ENCODE measurements around the gene CHURC1. TPM values are rescaled to one million over a fixed set of nuclear protein-coding genes. Genes with fewer than 3 reads are reported as not detected.
"Not testable (repeated sequence)": the region's sequence is repeated elsewhere in the genome, so short reads cannot be mapped to it uniquely, and the experiment has no call there.

Gene CHURC1
- polyA plus RNA-seq, 1 donor from 2014 or later: 83.6 TPM

GRCh38 chr14:64880221-64881121 lies 33.8 kb upstream of the CHURC1 start:
- H3K4me1 Mint-ChIP-seq: peaks cover 0 to 7% (median 2%) of the 10 kb centered on the region in 3 donors

GRCh38 chr14:64885559-64885958 lies 28.7 kb upstream of the CHURC1 start:
- H3K9me3 Mint-ChIP-seq: no peaks in the 10 kb centered on the region
- peaks cover 31% of the 10 kb centered on the region for H3K27me3 Mint-ChIP-seq
- H3K4me1 Mint-ChIP-seq: peaks cover 0 to 6% (median 2%) of the 10 kb centered on the region in 3 donors
- H3K27ac Mint-ChIP-seq: no peak overlapping the region
- peaks cover 3% of the 10 kb centered on the region for H3K36me3 Mint-ChIP-seq
- no peak overlapping the region for H3K4me3 Mint-ChIP-seq

More at GRCh38 chr14:64880221-64881121, 33.8 kb upstream of the CHURC1 start:
- Mint-ChIP-seq H3K36me3 (peaks cover 3% of the 10 kb centered on the region), H3K4me3 (peak overlapping the region; percentile 28 to 92 (median 86)), H3K9me3 (no peaks in the 10 kb centered on the region), H3K27ac (no peak overlapping the region), H3K27me3 (peaks cover 33% of the 10 kb centered on the region)

- H3K27me3 Mint-ChIP-seq: peaks cover 14% of the 10 kb centered on the region
Observed at GRCh38 chr14:64889352-64889751, 24.9 kb upstream of the CHURC1 start.

GRCh38 chr14:64891173-64891838 lies 22.9 kb upstream of the CHURC1 start:
- Mint-ChIP-seq H3K9me3 (no peaks in the 10 kb centered on the region), H3K4me3 (no peak overlapping the region), H3K27me3 (peaks cover 12% of the 10 kb centered on the region), H3K36me3 (no peaks in the 10 kb centered on the region), H3K4me1 (no peaks in the 10 kb centered on the region), H3K27ac (no peak overlapping the region)

More at GRCh38 chr14:64889352-64889751, 24.9 kb upstream of the CHURC1 start:
- H3K9me3 Mint-ChIP-seq: no peaks in the 10 kb centered on the region
- no peaks in the 10 kb centered on the region for H3K36me3 Mint-ChIP-seq
- H3K4me1 Mint-ChIP-seq: no peaks in the 10 kb centered on the region
- no peak overlapping the region for H3K27ac Mint-ChIP-seq
- H3K4me3 Mint-ChIP-seq: no peak overlapping the region

GRCh38 chr14:64891839-64892375 lies 22.3 kb upstream of the CHURC1 start:
- H3K36me3 Mint-ChIP-seq: no peaks in the 10 kb centered on the region
- H3K27ac Mint-ChIP-seq: no peak overlapping the region
- H3K27me3 Mint-ChIP-seq: peaks cover 9% of the 10 kb centered on the region
- H3K4me1 Mint-ChIP-seq: no peaks in the 10 kb centered on the region
- no peak overlapping the region for H3K4me3 Mint-ChIP-seq
- no peaks in the 10 kb centered on the region for H3K9me3 Mint-ChIP-seq

- H3K36me3 Mint-ChIP-seq: peaks cover 5% of the 10 kb centered on the region
- peaks cover 15% of the 10 kb centered on the region for H3K27me3 Mint-ChIP-seq
- H3K27ac Mint-ChIP-seq: no peak overlapping the region
- H3K4me3 Mint-ChIP-seq: no peak overlapping the region
- no peaks in the 10 kb centered on the region for H3K9me3 Mint-ChIP-seq
- no peaks in the 10 kb centered on the region for H3K4me1 Mint-ChIP-seq
Observed at GRCh38 chr14:64899958-64900357, 14.3 kb upstream of the CHURC1 start.

- Mint-ChIP-seq H3K27me3 (peaks cover 22% of the 10 kb centered on the region), H3K9me3 (no peaks in the 10 kb centered on the region), H3K4me3 (no peak overlapping the region), H3K27ac (no peak overlapping the region), H3K36me3 (no peaks in the 10 kb centered on the region), H3K4me1 (no peaks in the 10 kb centered on the region)
Observed at GRCh38 chr14:64906022-64906421, 8.2 kb upstream of the CHURC1 start.

GRCh38 chr14:64910847-64911495 lies 3.3 kb upstream of the CHURC1 start:
- Mint-ChIP-seq H3K4me1 (peaks cover 11 to 18% (median 14%) of the 10 kb centered on the region in 3 donors), H3K27me3 (peaks cover 5% of the 10 kb centered on the region), H3K4me3 (no peak overlapping the region), H3K9me3 (no peaks in the 10 kb centered on the region), H3K36me3 (no peaks in the 10 kb centered on the region), H3K27ac (peak overlapping the region in 1 of 3 donors; percentile 79)

- no peaks in the 10 kb centered on the region for H3K27me3 Mint-ChIP-seq
- H3K4me3 Mint-ChIP-seq: peak overlapping the region in 1 of 4 donors; percentile 87
- no peaks in the 10 kb centered on the region for H3K9me3 Mint-ChIP-seq
- H3K4me1 Mint-ChIP-seq: peaks cover 18 to 20% (median 20%) of the 10 kb centered on the region in 3 donors
- H3K36me3 Mint-ChIP-seq: no peaks in the 10 kb centered on the region
- H3K27ac Mint-ChIP-seq: peak overlapping the region in 1 of 3 donors; percentile 59
Observed at GRCh38 chr14:64912261-64912660, 2.0 kb upstream of the CHURC1 start.

- H3K4me1 Mint-ChIP-seq: peaks cover 24 to 28% (median 26%) of the 10 kb centered on the region in 3 donors
- not testable (repeated sequence) for H3K27me3 Mint-ChIP-seq, H3K36me3 Mint-ChIP-seq, H3K9me3 Mint-ChIP-seq
- peak overlapping the region; percentile 87 to 98 (median 92) for H3K4me3 Mint-ChIP-seq
- peak overlapping the region in 2 of 3 donors; percentile 72 to 94 for H3K27ac Mint-ChIP-seq
Observed at GRCh38 chr14:64913477-64913876, 778 bp upstream of the CHURC1 start.

- Mint-ChIP-seq H3K27ac (peak overlapping the region; percentile 72 to 98 (median 94)), H3K9me3 (no peaks in the 10 kb centered on the region), H3K36me3 (no peaks in the 10 kb centered on the region), H3K4me3 (peak overlapping the region; percentile 87 to 98 (median 92)), H3K4me1 (peaks cover 26 to 36% (median 30%) of the 10 kb centered on the region in 3 donors), H3K27me3 (no peaks in the 10 kb centered on the region)
Observed at GRCh38 chr14:64915029-64915424, 772 bp downstream of the CHURC1 start.

- Mint-ChIP-seq H3K36me3 (peaks cover 3% of the 10 kb centered on the region), H3K4me1 (peaks cover 26 to 39% (median 34%) of the 10 kb centered on the region in 3 donors), H3K9me3 (no peaks in the 10 kb centered on the region), H3K4me3 (peak overlapping the region; percentile 87 to 98 (median 92)), H3K27me3 (no peaks in the 10 kb centered on the region), H3K27ac (peak overlapping the region in 2 of 3 donors; percentile 72 to 94)
Observed at GRCh38 chr14:64915797-64916196, 1.5 kb downstream of the CHURC1 start.

- Mint-ChIP-seq H3K4me1 (peaks cover 32 to 46% (median 39%) of the 10 kb centered on the region in 3 donors), H3K9me3 (no peaks in the 10 kb centered on the region), H3K36me3 (peaks cover 3% of the 10 kb centered on the region), H3K4me3 (no peak overlapping the region), H3K27me3 (no peaks in the 10 kb centered on the region), H3K27ac (peak overlapping the region in 2 of 3 donors; percentile 71 to 81)
Observed at GRCh38 chr14:64918216-64918615, 4.0 kb downstream of the CHURC1 start.

- Mint-ChIP-seq H3K4me3 (no peak overlapping the region), H3K9me3 (no peaks in the 10 kb centered on the region), H3K27ac (no peak overlapping the region), H3K4me1 (peaks cover 28 to 44% (median 39%) of the 10 kb centered on the region in 3 donors), H3K27me3 (no peaks in the 10 kb centered on the region), H3K36me3 (peaks cover 5% of the 10 kb centered on the region)
Observed at GRCh38 chr14:64919215-64919614, 5.0 kb downstream of the CHURC1 start.

All from IgD-negative memory B cell (primary cell).